Keratinocyte (primary cell): ENCODE measurements around the gene CNTNAP5. TPM values are rescaled to one million over a fixed set of nuclear protein-coding genes. Genes with fewer than 3 reads are reported as not detected.
"Not testable (repeated sequence)": the region's sequence is repeated elsewhere in the genome, so short reads cannot be mapped to it uniquely, and the experiment has no call there.

ENCODE experiments used
- DNase-seq: peaks from one replicate; pipeline ENCODE4 v3.0.0-alpha.2; 2011; ENCODE audit warnings: low read depth, missing footprints, low spot score
- FAIRE-seq: peaks from 2 replicates; lab custom pipeline; 2011; peaks lifted over from hg19 to GRCh38; lab: Jason Lieb, UNC
- H2AFZ ChIP-seq: 2 replicates; pipeline ENCODE4 v1.6.0; 2012; ENCODE audit warnings: low read length, control low read depth, inconsistent platforms; ENCODE audit not compliant: control insufficient read depth
- H3K27ac ChIP-seq: 2 replicates; pipeline ENCODE4 v1.5.1; 2011; ENCODE audit warnings: low read length; ENCODE audit not compliant: control insufficient read depth, insufficient read depth
- H3K27me3 ChIP-seq: 3 replicates; pipeline ENCODE4 v1.6.0; 2011; ENCODE audit warnings: low read length; ENCODE audit not compliant: control insufficient read depth, insufficient read depth; ENCODE audit errors: extremely low read depth
- H3K36me3 ChIP-seq, 2 experiments: 2 replicates in 1 of 2; 3 replicates in 1 of 2; pipeline ENCODE4 v1.5.1; 2011; ENCODE audit warnings: low read length in 2 of 2, mild to moderate bottlenecking in 1 of 2; ENCODE audit not compliant: control insufficient read depth in 2 of 2, insufficient read depth in 2 of 2; ENCODE audit errors: extremely low read depth in 1 of 2
- H3K4me1 ChIP-seq: 3 replicates; pipeline ENCODE4 v1.5.1; 2011; ENCODE audit warnings: low read length; ENCODE audit not compliant: control insufficient read depth, insufficient read depth; ENCODE audit errors: extremely low read depth
- H3K4me2 ChIP-seq: 3 replicates; pipeline ENCODE4 v1.6.0; 2011; ENCODE audit warnings: low read depth, low read length; ENCODE audit not compliant: control insufficient read depth, insufficient read depth; ENCODE audit errors: extremely low read depth
- H3K4me3 ChIP-seq, 3 experiments: fragments of 200-600 bp in 1 of 3; sonication (generic) in 1 of 3; 2 replicates in 2 of 3; 3 replicates in 1 of 3; pipeline ENCODE4 v1.5.1; 2011 to 2016; ENCODE audit warnings: low read length in 3 of 3, mild to moderate bottlenecking in 3 of 3, control low read depth in 2 of 3, inconsistent platforms in 1 of 3, low read depth in 1 of 3, mixed read lengths in 1 of 3, mixed run types in 1 of 3, moderate library complexity in 1 of 3; ENCODE audit not compliant: control insufficient read depth in 2 of 3, insufficient read depth in 2 of 3; ENCODE audit errors: extremely low read depth in 1 of 3
- H3K79me2 ChIP-seq: 2 replicates; pipeline ENCODE4 v1.6.0; 2012; ENCODE audit warnings: low read length; ENCODE audit not compliant: control insufficient read depth, insufficient read depth
- H3K9ac ChIP-seq: 3 replicates; pipeline ENCODE4 v1.6.0; 2011; ENCODE audit warnings: low read length; ENCODE audit not compliant: control insufficient read depth, insufficient read depth; ENCODE audit errors: extremely low read depth
- H3K9me1 ChIP-seq: 3 replicates; pipeline ENCODE4 v1.6.0; 2011; ENCODE audit warnings: low read length; ENCODE audit not compliant: control insufficient read depth, insufficient read depth; ENCODE audit errors: extremely low read depth
- H3K9me3 ChIP-seq: 2 replicates; pipeline ENCODE4 v1.5.1; 2012; ENCODE audit warnings: low read depth, low read length; ENCODE audit not compliant: control insufficient read depth
- H4K20me1 ChIP-seq: 3 replicates; pipeline ENCODE4 v1.6.0; 2011; ENCODE audit warnings: low read length; ENCODE audit not compliant: control insufficient read depth, insufficient read depth; ENCODE audit errors: extremely low read depth
- CTCF ChIP-seq, 3 experiments: IDR thresholded peaks in 1 of 3; conservative IDR thresholded peaks in 1 of 3; optimal IDR thresholded peaks in 1 of 3; 2 replicates in 2 of 3; 3 replicates in 1 of 3; pipeline versions ENCODE3 to v1.5.1; 2011; ENCODE audit warnings: low read length in 3 of 3, mild to moderate bottlenecking in 3 of 3, moderate library complexity in 2 of 3, control low read depth in 1 of 3, inconsistent platforms in 1 of 3; ENCODE audit not compliant: insufficient read depth in 2 of 3; ENCODE audit errors: extremely low read depth in 1 of 3
- EZH2 ChIP-seq: IDR thresholded peaks from one replicate; pipeline ENCODE4 v1.6.1; 2012; ENCODE audit warnings: inconsistent platforms, mild to moderate bottlenecking, low read length, moderate library complexity
- dilution Hi-C: fragments of 300-500 bp; cut with MboI; formaldehyde crosslinking; loops from one replicate; pipeline ENCODE4 v1.7.0; 2020; ENCODE audit warnings: low sequenced_read_pairs; ENCODE audit not compliant: extremely low pct_ligation_motif_present
- polyA plus RNA-seq, 5 experiments: library from polyadenylated mRNA; depleted of rRNA in 3 of 5; stranded (reverse) in 3 of 5; stranded (forward) in 1 of 5; unstranded in 1 of 5; fragments of >200 nt; gene quantifications; 1 replicate in 1 of 5; 2 replicates in 3 of 5; 3 replicates in 1 of 5; pipeline versions ENCODE4 v1.2.1 to v1.2.3, GENCODE V29; 2011 to 2012; ENCODE audit warnings: missing spikeins in 2 of 5, low read depth in 1 of 5, low replicate concordance in 1 of 5

The CNTNAP5 gene
- polyA plus RNA-seq, 1 donor (not counting 4 experiments of a cell fraction or from before 2014, with no cell fraction given) = not detected

GRCh38 chr2:124353656-124354055, 328.6 kb downstream of the CNTNAP5 start:
- dilution Hi-C loops = no loop called here
- no peak for TF ChIP-seq CTCF (optimal IDR thresholded peaks at IDR 0.05 in 1 of 3, IDR thresholded peaks at IDR 0.05 in 1 of 3, conservative IDR thresholded peaks at IDR 0.05 in 1 of 3; ENCODE audit: extremely low read depth in 1 of 3, insufficient read depth in 2 of 3, low read length in 3 of 3)
- TF ChIP-seq EZH2 = no peak
- no peak overlapping the region for H3K27ac ChIP-seq
- no peak overlapping the region for H2AFZ ChIP-seq
- DNase-seq = no peak
- no peaks in the 10 kb centered on the region for H3K79me2 ChIP-seq
- FAIRE-seq = no peak
- H3K4me3 ChIP-seq = no peak overlapping the region
- H3K9me3 ChIP-seq = no peaks in the 10 kb centered on the region
- H4K20me1 ChIP-seq = no peaks in the 10 kb centered on the region
- H3K9ac ChIP-seq = no peak overlapping the region
- H3K9me1 ChIP-seq = no peaks in the 10 kb centered on the region
- H3K27me3 ChIP-seq = no peaks in the 10 kb centered on the region
- H3K4me1 ChIP-seq = no peaks in the 10 kb centered on the region
- no peak overlapping the region for H3K4me2 ChIP-seq
- no peaks in the 10 kb centered on the region for H3K36me3 ChIP-seq

- Histone ChIP-seq H3K27ac (no peak overlapping the region), H3K9ac (no peak overlapping the region), H3K36me3 (no peaks in the 10 kb centered on the region), H3K9me3 (no peaks in the 10 kb centered on the region), H4K20me1 (no peaks in the 10 kb centered on the region), H3K79me2 (no peaks in the 10 kb centered on the region), H3K27me3 (no peaks in the 10 kb centered on the region), H3K9me1 (no peaks in the 10 kb centered on the region), H2AFZ (no peak overlapping the region), H3K4me3 (no peak overlapping the region), H3K4me1 (no peaks in the 10 kb centered on the region), H3K4me2 (no peak overlapping the region)
- dilution Hi-C loops = no loop called here
- no peak for TF ChIP-seq CTCF (optimal IDR thresholded peaks at IDR 0.05 in 1 of 3, IDR thresholded peaks at IDR 0.05 in 1 of 3, conservative IDR thresholded peaks at IDR 0.05 in 1 of 3; ENCODE audit: extremely low read depth in 1 of 3, insufficient read depth in 2 of 3, low read length in 3 of 3)
- no peak for TF ChIP-seq EZH2
- DNase-seq (no peak), FAIRE-seq (no peak)
These were observed 329.4 kb downstream of the CNTNAP5 start for GRCh38 chr2:124354466-124354865.

GRCh38 chr2:124361966-124362365, 336.9 kb downstream of the CNTNAP5 start:
- H3K9me3 ChIP-seq, H4K20me1 ChIP-seq, H3K27me3 ChIP-seq, H3K4me2 ChIP-seq, DNase-seq, H3K9ac ChIP-seq, FAIRE-seq, H3K4me1 ChIP-seq, H3K36me3 ChIP-seq, H3K9me1 ChIP-seq, H3K27ac ChIP-seq, dilution Hi-C loops, H3K4me3 ChIP-seq, H2AFZ ChIP-seq, H3K79me2 ChIP-seq: not testable (repeated sequence)
